LoVo (cell line): ENCODE results near the gene HAGH.

Experiments
- DNase-seq: peaks from one replicate; pipeline ENCODE4 v3.0.0-alpha.2; 2016; ENCODE audit warnings: low spot score

Gene HAGH

GRCh38 chr16:1831186-1832075 is 4.8 kb upstream of the HAGH start:
- DNase-seq = no peak

- DNase-seq = no peak
Measured at GRCh38 chr16:1830213-1830612, 3.6 kb upstream of the HAGH start.

- peak; percentile 40 for DNase-seq
Measured at GRCh38 chr16:1828645-1829410, 2.2 kb upstream of the HAGH start.

- peak; percentile 72 for DNase-seq
Measured at GRCh38 chr16:1825864-1826690, 548 bp downstream of the HAGH start.

GRCh38 chr16:1825381-1825863 is 1.2 kb downstream of the HAGH start:
- DNase-seq = no peak

GRCh38 chr16:1823821-1824220 is 2.8 kb downstream of the HAGH start:
- no peak for DNase-seq

GRCh38 chr16:1822801-1823200 is 3.8 kb downstream of the HAGH start:
- DNase-seq = no peak

- DNase-seq = no peak
Measured at GRCh38 chr16:1821861-1822611, 4.6 kb downstream of the HAGH start.

- DNase-seq = no peak
Measured at GRCh38 chr16:1820946-1821290, 5.7 kb downstream of the HAGH start.

GRCh38 chr16:1820096-1820945 is 6.3 kb downstream of the HAGH start:
- no peak for DNase-seq

- DNase-seq = no peak
Measured at GRCh38 chr16:1819611-1820010, 7.0 kb downstream of the HAGH start.

- no peak for DNase-seq
Measured at GRCh38 chr16:1818873-1819525, 7.6 kb downstream of the HAGH start.

GRCh38 chr16:1818204-1818872 is 8.3 kb downstream of the HAGH start:
- DNase-seq = no peak

GRCh38 chr16:1817716-1818115 is 8.9 kb downstream of the HAGH start:
- DNase-seq = no peak

- no peak for DNase-seq
Measured at GRCh38 chr16:1817276-1817589, 9.4 kb downstream of the HAGH start.

- no peak for DNase-seq
Measured at GRCh38 chr16:1816396-1817275, 10.0 kb downstream of the HAGH start.

- DNase-seq = no peak
Measured at GRCh38 chr16:1815461-1815860, 11.2 kb downstream of the HAGH start.

GRCh38 chr16:1812732-1813163 is 13.9 kb downstream of the HAGH start:
- peak; percentile 15 for DNase-seq

- no peak for DNase-seq
Measured at GRCh38 chr16:1810536-1810935, 16.1 kb downstream of the HAGH start.
